ENCODE measurements around the gene PRDM8. TPM values are rescaled to one million over a fixed set of nuclear protein-coding genes. Genes with fewer than 3 reads are reported as not detected.

PRDM8 gene
- total and polyA plus RNA-seq, 2 of the 8 experiments (the other 6 are each of a cell fraction or from before 2014, with no cell fraction given): not detected

- TF ChIP-seq CBX8 (IDR thresholded peaks at IDR 0.05; ENCODE audit: borderline replicate concordance, low read depth, low read length) (no peak), TAF1 (IDR thresholded peaks at IDR 0.05; ENCODE audit: low read depth, low read length) (no peak), SAP30 (IDR thresholded peaks at IDR 0.05; ENCODE audit: insufficient read depth, insufficient replicate concordance, low read length) (no peak), ATF2 (IDR thresholded peaks at IDR 0.05; ENCODE audit: low read length) (no peak), YY1 (IDR thresholded peaks at IDR 0.05; ENCODE audit: low read depth, low read length) (no peak)
Measured at GRCh38 chr4:80151981-80152380, 45.3 kb upstream of the PRDM8 start (continued).

Measured in H1 (cell line).